Glutamatergic neuron (in vitro differentiated cells): ENCODE results near the gene SNX7. TPM values are rescaled to one million over a fixed set of nuclear protein-coding genes. Genes with fewer than 3 reads are reported as not detected.

Experiments
- DNase-seq: peaks from one replicate; pipeline ENCODE4 v3.0.0; 2022
- H3K27ac Mint-ChIP-seq: one replicate; pipeline ENCODE4 v1.8.0; 2020; ENCODE audit warnings: mild to moderate bottlenecking, mixed read lengths, inconsistent platforms; ENCODE audit not compliant: unreplicated experiment
- H3K27me3 Mint-ChIP-seq: one replicate; pipeline ENCODE4 v1.8.0; 2020; ENCODE audit warnings: mild to moderate bottlenecking, moderate library complexity, mixed read lengths, inconsistent platforms; ENCODE audit not compliant: unreplicated experiment
- H3K36me3 Mint-ChIP-seq: one replicate; pipeline ENCODE4 v1.8.0; 2020; ENCODE audit warnings: mild to moderate bottlenecking, mixed read lengths, inconsistent platforms; ENCODE audit not compliant: unreplicated experiment
- H3K4me1 Mint-ChIP-seq: one replicate; pipeline ENCODE4 v1.8.0; 2020; ENCODE audit warnings: mild to moderate bottlenecking, low read depth, mixed read lengths, inconsistent platforms; ENCODE audit not compliant: unreplicated experiment
- H3K4me3 Mint-ChIP-seq: one replicate; pipeline ENCODE4 v1.8.0; 2020; ENCODE audit warnings: mild to moderate bottlenecking, mixed read lengths, inconsistent platforms; ENCODE audit not compliant: unreplicated experiment
- H3K9me3 Mint-ChIP-seq: one replicate; pipeline ENCODE4 v1.8.0; 2020; ENCODE audit warnings: mild to moderate bottlenecking, moderate library complexity, mixed read lengths, inconsistent platforms; ENCODE audit not compliant: unreplicated experiment
- CTCF ChIP-seq: fragments of 200-600 bp; sonication (generic); IDR thresholded peaks from one replicate; pipeline ENCODE4 v1.5.0; 2021; ENCODE audit not compliant: partially characterized antibody, unreplicated experiment
- total RNA-seq: library from RNA; stranded (reverse); fragmentation: NEBNext Ultra II Directional; extraction: Animal tissue kit (Norgen Biotek cat#: 25700); gene quantifications from one replicate; pipeline ENCODE4 v1.2.1, GENCODE V29; 2021; ENCODE audit not compliant: unreplicated experiment

The SNX7 gene
- total RNA-seq, 1 donor from 2014 or later: 20.3 TPM

GRCh38 chr1:98653123-98653522 is 8.4 kb upstream of the SNX7 start:
- DNase-seq: no peak
- Mint-ChIP-seq H3K36me3 (no peaks in the 10 kb centered on the region), H3K9me3 (peaks cover 8% of the 10 kb centered on the region), H3K4me3 (no peak overlapping the region), H3K27ac (no peak overlapping the region), H3K4me1 (no peaks in the 10 kb centered on the region), H3K27me3 (no peaks in the 10 kb centered on the region)
- TF ChIP-seq CTCF: no peak

GRCh38 chr1:98659879-98660278 is 1.6 kb upstream of the SNX7 start:
- no peak overlapping the region for H3K4me3 Mint-ChIP-seq
- H3K9me3 Mint-ChIP-seq: no peaks in the 10 kb centered on the region
- peaks cover 3% of the 10 kb centered on the region for H3K27me3 Mint-ChIP-seq
- no peak for TF ChIP-seq CTCF
- H3K4me1 Mint-ChIP-seq: peaks cover 6% of the 10 kb centered on the region
- H3K27ac Mint-ChIP-seq: no peak overlapping the region
- H3K36me3 Mint-ChIP-seq: no peaks in the 10 kb centered on the region
- no peak for DNase-seq

GRCh38 chr1:98660940-98661543 is 479 bp upstream of the SNX7 start:
- H3K4me3 Mint-ChIP-seq: peak overlapping the region; percentile 93
- H3K36me3 Mint-ChIP-seq: no peaks in the 10 kb centered on the region
- TF ChIP-seq CTCF: no peak
- H3K4me1 Mint-ChIP-seq: peaks cover 6% of the 10 kb centered on the region
- DNase-seq: no peak
- H3K27me3 Mint-ChIP-seq: peaks cover 3% of the 10 kb centered on the region
- H3K9me3 Mint-ChIP-seq: no peaks in the 10 kb centered on the region
- H3K27ac Mint-ChIP-seq: peak overlapping the region; percentile 28

GRCh38 chr1:98662356-98662670 is 792 bp downstream of the SNX7 start:
- no peaks in the 10 kb centered on the region for H3K36me3 Mint-ChIP-seq
- H3K9me3 Mint-ChIP-seq: no peaks in the 10 kb centered on the region
- peaks cover 3% of the 10 kb centered on the region for H3K27me3 Mint-ChIP-seq
- peak overlapping the region; percentile 77 for H3K27ac Mint-ChIP-seq
- DNase-seq: no peak
- H3K4me1 Mint-ChIP-seq: peaks cover 6% of the 10 kb centered on the region
- TF ChIP-seq CTCF: no peak
- H3K4me3 Mint-ChIP-seq: peak overlapping the region; percentile 98

- peaks cover 5% of the 10 kb centered on the region for H3K9me3 Mint-ChIP-seq
- H3K36me3 Mint-ChIP-seq: no peaks in the 10 kb centered on the region
- TF ChIP-seq CTCF: no peak
- H3K27me3 Mint-ChIP-seq: peaks cover 4% of the 10 kb centered on the region
- no peak for DNase-seq
- H3K4me3 Mint-ChIP-seq: peak overlapping the region; percentile 61
- peaks cover 17% of the 10 kb centered on the region for H3K4me1 Mint-ChIP-seq
- peak overlapping the region; percentile 79 for H3K27ac Mint-ChIP-seq
These were observed 7.2 kb downstream of the SNX7 start for GRCh38 chr1:98668733-98669132.
